GM21390 (cell line): Measurements from ENCODE around the gene RIT2.

Source experiments
- ATAC-seq: cut with Tn5 transposase; IDR thresholded peaks from one replicate; pipeline ENCODE4 v1.9.1; 2021; ENCODE audit not compliant: unreplicated experiment

RIT2 gene

GRCh38 chr18:43115076-43115921 is at the start of gene RIT2:
TSS of gene RIT2 (minus strand) at chr18:43115685.
- no peak for ATAC-seq

GRCh38 chr18:43161528-43161927 is 46.0 kb upstream of the RIT2 start:
- no peak for ATAC-seq

GRCh38 chr18:43160509-43160908 is 45.0 kb upstream of the RIT2 start:
- ATAC-seq, result no peak

GRCh38 chr18:43159926-43160325 is 44.4 kb upstream of the RIT2 start:
- ATAC-seq, result no peak

- ATAC-seq, result no peak
These were observed 43.7 kb upstream of the RIT2 start for GRCh38 chr18:43159086-43159770.

GRCh38 chr18:43158381-43158780 is 42.9 kb upstream of the RIT2 start:
- ATAC-seq, result no peak

GRCh38 chr18:43155842-43156241 is 40.4 kb upstream of the RIT2 start:
- no peak for ATAC-seq

GRCh38 chr18:43148231-43148630 is 32.7 kb upstream of the RIT2 start:
- ATAC-seq, result no peak

GRCh38 chr18:43141208-43141607 is 25.7 kb upstream of the RIT2 start:
- ATAC-seq, result no peak

- no peak for ATAC-seq
These were observed 23.9 kb upstream of the RIT2 start for GRCh38 chr18:43139288-43139946.

GRCh38 chr18:43134876-43135275 is 19.4 kb upstream of the RIT2 start:
- no peak for ATAC-seq

- ATAC-seq, result no peak
These were observed 15.3 kb upstream of the RIT2 start for GRCh38 chr18:43130716-43131260.

GRCh38 chr18:43129946-43130524 is 14.6 kb upstream of the RIT2 start:
- ATAC-seq, result no peak

GRCh38 chr18:43125471-43125870 is 10.0 kb upstream of the RIT2 start:
- no peak for ATAC-seq

- no peak for ATAC-seq
These were observed 7.5 kb upstream of the RIT2 start for GRCh38 chr18:43122955-43123354.

GRCh38 chr18:43116699-43117294 is 1.3 kb upstream of the RIT2 start:
- ATAC-seq, result no peak

- ATAC-seq, result no peak
These were observed 2.1 kb downstream of the RIT2 start for GRCh38 chr18:43113220-43113895.

- no peak for ATAC-seq
These were observed 6.6 kb downstream of the RIT2 start for GRCh38 chr18:43108882-43109281.

GRCh38 chr18:43108469-43108868 is 7.0 kb downstream of the RIT2 start:
- ATAC-seq, result no peak

- no peak for ATAC-seq
These were observed 21.8 kb downstream of the RIT2 start for GRCh38 chr18:43093646-43094045.
